ENCODE data around the gene TMPO.
"Not testable (repeated sequence)": the region's sequence is repeated elsewhere in the genome, so short reads cannot be mapped to it uniquely, and the experiment has no call there.

- TF ChIP-seq CTCF, POLR2A (IDR thresholded peaks at IDR 0.05): not testable (repeated sequence)
Observed at GRCh38 chr12:98511806-98512205, 3.6 kb upstream of the TMPO start.

Measured in right lobe of liver (tissue), 4 donors.